Daoy (cell line): Measurements from ENCODE around the gene CDC42EP4. TPM values are rescaled to one million over a fixed set of nuclear protein-coding genes. Genes with fewer than 3 reads are reported as not detected.
"Not testable (repeated sequence)": the region's sequence is repeated elsewhere in the genome, so short reads cannot be mapped to it uniquely, and the experiment has no call there.

ENCODE experiments used
- DNase-seq: peaks from one replicate; pipeline ENCODE4 v3.0.0-alpha.2; 2015; ENCODE audit warnings: low read depth
- total RNA-seq: library from RNA; depleted of rRNA; stranded (reverse); fragments of >200 nt; shearing (Covaris generic); gene quantifications from 2 replicates; pipeline ENCODE4 v1.2.3, GENCODE V29; 2014

The CDC42EP4 gene
- total RNA-seq, 1 experiment from 2014 or later = 50.5 TPM

DNA sequence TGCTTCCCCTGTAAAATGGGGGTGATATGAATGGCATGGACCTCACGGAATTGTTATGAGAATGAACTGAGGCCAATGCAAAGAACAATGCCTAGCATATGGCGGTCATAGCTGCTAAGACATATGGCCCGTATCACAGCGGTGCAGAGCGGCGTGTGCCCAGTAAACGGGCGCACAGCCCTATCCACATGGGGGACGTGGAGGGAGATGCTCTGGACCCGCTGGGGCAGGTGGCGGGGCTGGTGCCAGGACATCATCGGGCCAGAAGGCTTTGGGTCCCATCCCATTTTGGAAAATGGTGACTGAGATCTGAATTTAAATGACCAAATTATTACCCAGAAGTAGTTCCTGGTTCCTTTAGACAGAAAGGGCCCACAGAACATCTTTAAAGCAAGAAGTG, 31.6 kb downstream of the CDC42EP4 start:
- DNase-seq = no peak

DNA sequence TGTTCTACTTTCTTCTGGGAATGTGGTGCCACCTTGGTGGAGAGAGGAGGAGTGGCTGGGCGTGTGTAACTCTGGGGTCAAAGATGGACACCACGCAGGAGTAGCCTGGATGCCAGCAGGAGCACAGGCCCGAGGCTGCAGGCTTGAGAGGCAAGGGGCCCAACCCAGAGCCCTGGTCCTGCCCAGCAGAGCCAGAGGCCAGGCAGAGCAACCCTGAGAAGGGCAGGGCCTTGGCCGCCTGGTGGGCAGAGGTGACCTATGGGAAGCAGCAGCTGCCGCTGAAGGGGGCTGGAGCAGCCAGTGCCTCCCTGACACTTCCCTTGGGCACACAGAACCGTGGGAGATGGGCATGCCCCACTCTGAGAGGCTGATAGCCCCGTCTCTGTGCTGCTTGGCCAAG, 32.1 kb downstream of the CDC42EP4 start:
- DNase-seq = no peak

DNA sequence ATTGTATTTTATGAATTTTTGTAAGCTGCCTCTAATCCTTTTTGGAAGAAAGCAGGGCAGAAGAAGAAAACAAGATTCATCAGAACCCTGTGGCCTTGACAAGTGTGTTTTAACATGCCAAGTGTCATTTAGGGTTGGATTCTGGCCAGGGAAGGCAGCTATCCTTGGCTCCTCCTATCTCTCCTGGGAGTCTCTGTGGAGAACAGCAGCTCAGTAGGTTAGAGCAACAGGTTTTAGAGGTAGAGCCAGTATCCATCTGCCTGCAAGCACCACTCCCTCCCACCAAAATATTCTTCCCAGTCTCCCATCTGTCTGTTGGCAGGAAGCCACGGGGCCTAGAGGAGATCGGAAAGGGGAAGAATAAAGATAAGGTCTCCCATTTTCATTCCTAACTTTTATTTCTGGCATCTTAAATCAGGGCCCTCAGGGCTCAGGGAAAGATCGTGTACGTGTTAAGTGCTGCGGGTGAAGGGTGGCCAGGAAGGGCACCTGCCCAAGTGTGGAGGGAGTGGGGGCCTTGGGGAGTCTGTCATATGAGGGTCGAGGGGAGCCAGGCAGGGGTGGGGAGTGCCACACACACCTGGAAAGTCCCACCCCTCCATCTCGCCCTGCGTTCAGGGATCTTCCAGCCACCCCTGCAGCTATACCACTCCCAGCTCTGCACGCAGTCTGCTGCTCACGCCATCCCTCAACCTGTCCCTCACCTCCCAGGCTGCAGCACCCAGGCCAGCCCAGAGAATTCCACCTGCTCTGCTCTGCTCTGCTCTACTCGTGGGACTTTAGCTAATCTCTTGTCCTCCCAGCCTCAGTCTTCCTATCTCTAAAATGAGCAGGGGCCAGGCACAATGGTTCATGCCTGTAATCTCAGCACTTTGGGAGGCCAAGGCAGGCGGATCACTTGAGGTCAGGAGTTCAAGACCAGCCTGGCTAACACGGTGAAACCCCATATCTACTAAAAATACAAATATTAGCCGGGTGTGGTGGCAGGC, 33.0 kb downstream of the CDC42EP4 start:
- DNase-seq = no peak

DNA sequence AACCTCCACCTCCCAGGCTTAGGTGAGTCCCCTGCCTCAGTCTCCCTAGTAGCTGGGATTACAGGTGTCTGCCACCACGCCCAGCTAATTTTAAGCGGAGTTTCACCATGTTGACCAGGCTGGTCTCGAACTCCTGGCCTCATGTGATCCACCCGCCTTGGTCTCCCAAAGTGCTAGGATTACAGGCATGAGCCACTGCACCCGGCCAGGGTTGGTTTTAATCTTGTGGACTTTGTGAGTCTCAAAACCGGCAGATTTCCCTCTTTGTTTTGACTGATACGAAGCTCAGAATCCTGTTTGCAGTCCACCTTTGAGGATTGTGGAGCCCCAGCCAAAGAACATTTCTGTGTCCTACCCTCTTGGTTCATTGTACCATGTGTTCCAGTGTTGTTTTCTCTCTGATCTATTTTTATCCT, 33.7 kb downstream of the CDC42EP4 start:
- DNase-seq = no peak

DNA sequence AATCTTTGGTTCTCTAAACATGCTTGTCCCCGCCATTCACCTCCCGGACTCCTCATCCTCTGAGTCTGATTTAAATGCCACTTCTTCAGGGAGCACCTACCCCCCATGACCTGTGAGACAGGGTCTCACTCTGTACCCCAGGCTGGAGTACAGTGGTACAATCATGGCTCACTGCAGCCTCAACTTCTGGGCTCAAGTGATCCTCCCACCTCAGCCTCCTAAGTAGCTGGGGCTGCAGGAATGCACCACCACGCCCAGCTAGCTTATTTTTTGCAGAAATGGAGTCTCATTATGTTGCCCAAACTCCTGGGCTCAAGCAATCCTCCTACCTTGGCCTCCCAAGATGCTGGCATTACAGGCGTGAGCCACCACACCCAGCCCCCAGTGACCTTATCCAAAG, 37.3 kb downstream of the CDC42EP4 start:
- no peak for DNase-seq

DNA sequence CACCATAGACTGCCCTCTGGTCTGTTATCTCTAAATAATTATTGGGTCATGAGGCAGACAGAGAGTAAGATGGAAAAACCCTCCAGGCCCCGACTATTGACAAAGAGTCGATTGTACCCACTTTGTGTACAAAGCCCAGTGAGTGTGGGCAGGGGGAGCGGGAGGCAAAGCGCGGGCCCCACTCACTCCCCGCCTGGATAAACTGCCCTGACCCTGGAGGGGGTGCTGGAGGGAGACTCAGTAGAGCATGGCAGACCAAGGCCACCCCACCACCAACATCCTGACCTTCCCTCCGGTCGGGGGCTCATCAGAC, 38.9 kb downstream of the CDC42EP4 start:
- DNase-seq = no peak

DNA sequence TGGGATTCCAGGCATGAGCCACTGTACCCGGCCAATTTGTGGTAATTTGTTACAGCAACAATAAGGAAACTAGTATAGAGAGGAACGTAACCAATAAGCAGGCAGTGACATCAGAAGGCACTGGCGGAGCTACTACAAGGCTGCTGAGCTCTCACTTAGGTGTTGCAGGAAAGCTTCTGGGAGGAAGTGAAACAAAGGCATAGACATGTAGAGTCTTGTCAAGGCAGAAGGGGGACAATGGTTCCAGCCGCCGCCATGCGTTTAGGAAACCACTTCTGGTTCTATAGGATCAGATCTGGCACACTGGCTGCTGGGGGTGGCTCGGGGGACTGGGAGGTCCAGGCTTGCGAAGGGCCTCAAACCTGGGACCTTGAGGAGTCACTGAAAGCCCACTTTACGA, 40.7 kb downstream of the CDC42EP4 start:
- no peak for DNase-seq

DNA sequence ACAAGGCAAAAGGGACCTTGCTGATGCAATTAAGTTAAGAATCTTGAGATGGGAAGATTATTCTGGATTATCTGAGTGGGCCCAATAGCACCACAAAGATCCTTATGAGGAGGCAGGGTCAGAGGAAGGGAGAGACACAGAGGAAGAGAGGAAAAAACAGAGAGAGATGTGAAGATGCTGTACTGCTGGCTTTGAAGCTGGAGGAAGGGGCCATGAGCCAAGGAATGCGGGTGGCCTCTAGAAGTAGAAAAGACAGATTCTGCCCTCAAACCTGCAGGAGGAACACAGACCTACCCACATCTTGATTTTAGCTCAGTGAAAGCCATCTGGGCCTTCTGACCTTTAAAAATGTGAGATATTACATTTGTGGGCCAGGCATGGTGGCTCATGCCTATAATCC, 42.0 kb downstream of the CDC42EP4 start:
- no peak for DNase-seq

DNA sequence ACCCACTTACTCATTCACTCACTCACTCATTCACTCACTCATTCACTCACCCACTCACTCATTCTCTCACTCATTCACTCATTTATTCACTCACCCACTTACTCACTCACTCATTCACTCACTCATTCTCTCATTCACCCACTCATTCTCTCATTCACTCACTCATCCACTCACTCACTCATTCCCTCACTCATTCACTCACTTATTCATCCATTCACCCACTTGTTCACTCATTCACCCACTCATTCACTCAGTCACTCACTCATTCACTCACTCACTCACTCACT, 42.5 kb downstream of the CDC42EP4 start:
- no peak for DNase-seq

DNA sequence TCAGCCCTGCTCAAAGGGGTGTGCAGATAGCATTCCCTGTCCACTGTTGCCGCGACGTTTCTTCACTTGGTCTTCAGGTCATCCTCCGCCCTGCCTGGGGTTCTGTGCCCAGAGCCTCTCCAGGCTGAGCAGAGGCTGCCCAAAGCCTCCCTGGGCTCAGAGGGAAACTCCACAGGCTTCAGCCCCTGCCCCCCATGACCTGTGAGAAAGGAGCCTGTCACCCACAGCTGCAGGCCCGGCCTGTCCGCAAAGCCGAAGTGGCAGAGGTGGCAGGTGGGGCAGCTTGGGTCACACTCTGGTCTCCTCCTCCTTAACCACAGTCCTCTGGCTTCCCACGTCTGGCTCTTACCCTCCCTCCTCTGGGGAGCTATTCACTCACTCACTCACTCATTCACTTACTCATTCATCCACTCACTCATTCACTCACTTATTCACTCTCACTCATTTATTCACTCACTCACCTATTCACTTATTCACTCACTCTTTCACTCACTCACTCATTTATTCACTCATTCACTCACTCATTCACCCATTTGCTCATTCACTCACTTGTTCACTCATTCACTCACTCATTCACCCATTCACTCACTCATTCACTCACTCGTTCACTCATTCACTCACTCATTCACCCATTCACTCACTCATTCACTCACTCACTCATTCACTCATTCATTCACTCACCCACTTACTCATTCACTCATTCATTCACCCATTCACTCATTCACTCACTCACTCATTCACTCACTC, 43.0 kb downstream of the CDC42EP4 start:
- DNase-seq = no peak

DNA sequence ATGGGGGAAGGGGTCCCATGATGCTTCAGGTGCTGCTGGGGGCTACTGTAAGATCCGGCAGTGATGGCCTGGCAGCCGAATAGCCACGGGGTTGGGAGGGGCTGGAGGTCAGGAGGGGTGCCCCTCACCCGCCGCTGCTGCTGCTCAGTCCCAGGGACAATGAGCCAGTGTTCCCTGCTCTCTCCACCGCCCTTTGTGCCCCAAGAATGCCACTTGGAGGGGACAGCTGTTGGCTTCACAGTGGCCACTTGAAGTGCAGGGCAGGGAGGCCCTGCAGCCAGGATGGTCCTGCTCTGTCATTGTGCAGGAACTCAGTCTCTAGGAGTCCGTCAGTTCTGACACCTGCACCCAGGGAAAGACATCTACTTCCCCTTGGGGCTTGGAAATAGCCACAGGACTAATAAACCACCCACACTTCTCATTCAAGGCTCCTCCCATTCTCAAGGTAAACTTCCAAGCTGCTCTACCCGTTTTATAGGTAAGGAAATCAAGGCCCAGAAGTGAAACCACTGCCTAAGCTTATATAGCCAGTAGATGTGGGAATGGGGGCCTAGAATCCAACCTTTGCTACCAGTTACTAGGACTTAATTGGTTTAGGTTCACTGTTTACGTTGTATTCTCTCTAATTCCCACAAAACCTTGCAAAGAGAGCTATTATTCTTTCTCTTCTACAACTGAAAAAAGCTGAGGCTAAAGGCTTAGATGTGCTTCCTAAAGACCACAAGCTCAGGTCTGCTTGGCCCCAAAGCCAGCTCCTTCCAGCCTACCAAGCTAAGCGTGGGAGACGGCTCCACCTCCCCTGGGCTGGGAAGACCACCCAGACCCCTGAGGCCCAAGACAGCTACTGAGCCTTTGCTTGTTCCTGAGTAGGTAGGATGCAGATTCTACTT, 43.9 kb downstream of the CDC42EP4 start:
- DNase-seq = no peak

DNA sequence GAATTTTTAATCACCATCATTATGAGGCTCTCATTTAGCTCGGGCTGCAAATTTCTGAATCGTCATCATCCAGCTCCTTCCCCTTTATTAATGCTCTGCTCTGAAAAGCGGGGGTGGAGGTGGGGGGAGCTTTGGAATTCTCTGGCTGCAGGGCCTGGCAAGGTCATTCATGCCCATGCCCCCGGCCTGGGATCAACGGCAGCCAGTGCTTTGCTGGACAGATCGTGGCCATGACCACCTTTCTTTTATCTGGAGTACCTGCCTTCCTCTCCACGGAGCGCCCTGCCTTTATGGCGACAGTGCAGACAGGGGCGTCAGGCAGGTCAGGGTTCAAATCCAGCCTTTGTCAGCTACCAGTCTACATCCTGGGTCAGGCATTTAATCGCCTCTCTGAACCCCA, 45.0 kb downstream of the CDC42EP4 start:
- no peak for DNase-seq

DNA sequence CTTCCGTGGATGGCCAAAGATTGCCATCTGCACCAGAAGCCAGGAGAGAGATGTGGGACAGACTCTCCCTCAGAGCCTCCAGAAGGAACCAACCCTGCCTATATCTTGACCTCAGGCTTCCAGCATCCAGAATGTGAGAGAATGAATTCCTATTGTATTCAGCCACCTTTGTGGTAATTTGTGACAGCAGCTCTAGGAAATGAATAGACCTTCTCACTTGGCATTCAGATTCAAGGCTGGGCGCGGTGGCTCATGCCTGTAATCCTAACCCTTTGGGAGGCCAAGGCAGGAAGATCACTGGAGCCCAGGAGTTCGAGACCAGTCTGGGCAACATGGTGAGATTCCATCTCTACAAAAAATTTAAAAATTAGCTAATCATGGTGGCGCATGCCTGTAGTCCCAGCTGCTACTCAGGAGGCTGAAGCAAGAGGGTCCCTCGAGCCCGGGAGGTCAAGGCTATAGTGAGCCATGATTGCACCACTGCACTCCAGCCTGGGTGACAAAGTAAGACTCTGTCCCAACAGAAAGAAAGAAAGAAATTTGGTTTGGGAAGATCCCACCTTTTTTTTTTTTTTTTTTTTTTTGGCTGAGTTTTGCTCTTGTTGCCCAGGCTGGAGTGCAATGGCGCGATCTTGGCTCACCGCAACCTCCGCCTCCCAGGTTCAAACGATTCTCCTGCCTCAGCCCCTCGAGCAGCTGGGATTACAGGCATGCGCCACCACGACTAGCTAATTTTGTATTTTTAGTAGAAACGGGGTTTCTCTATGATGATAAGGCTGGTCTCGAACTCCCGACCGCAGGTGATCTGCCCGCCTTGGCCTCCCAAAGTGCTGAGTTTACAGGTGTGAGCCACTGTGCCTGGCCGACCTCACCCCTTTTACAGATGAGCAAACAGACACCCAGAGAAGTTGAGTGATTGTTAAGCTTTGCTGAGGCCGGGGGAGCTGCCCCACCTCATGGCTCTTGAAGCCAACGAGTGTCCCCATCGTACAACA, 45.9 kb downstream of the CDC42EP4 start:
- no peak for DNase-seq

DNA sequence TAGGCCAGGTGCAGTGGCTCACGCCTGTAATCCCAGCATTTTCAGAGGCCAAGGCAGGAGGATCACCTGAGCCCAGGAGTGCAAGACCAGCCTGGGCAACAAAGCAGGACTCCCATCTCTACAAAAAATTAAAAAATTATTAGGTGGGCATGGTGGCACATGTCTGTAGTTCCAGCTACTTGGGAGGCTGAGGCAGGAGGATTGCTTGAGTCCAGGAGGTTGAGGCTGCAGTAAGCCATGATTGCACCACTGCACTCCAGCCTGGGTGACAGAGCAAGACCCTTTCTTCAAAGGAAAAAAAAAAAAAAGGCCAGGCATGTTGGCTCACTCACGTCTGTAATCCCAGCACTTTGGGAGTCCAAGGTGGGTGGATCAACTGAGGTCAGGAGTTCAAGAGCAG, 47.4 kb downstream of the CDC42EP4 start:
- DNase-seq = not testable (repeated sequence)

DNA sequence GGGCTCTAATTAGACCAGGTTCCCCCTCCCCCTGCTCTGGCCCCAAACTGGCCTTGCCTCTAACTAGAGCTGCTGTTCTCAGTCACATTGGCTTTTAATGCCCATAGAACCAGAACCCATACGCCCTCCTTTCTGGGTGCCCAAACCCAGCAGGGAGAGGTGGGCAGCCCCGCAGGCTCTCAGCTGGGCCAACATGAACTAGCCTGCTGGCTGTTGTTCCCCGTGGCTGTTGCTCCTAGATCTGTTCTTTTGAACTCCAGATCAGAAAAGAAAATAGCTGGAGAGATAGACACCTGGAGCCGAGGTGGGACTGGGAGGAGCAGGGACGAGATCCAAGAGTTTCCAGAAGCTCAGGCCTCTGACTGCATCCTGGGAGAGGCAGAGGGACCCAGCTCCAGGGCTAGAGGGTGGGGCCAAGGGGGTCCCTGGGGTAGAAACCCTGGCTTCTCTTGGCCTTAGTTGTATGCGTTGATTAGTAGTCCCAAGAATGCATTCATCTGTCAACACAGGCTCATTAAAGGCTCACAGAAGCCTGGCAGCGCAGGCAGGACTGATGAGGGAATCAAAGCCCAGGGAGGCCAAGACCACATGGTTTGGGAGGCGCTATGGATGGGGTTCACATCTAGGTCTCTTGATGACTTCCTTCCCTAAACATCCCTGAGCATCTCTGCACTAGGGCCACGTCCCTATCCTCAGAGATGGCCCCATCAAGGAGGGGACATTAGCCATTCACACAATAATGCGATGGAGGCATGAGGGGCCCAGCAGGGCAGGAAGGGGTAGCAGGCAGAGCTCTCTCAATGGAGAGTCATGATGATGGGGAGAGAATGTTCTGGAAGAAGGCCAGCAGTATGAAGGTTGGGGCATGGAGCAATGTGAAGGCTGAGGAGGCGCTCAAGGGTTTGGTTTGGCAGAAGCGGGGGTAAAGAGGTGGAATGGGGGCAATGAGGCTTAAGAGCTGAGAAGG, 48.8 kb downstream of the CDC42EP4 start:
- DNase-seq = no peak

DNA sequence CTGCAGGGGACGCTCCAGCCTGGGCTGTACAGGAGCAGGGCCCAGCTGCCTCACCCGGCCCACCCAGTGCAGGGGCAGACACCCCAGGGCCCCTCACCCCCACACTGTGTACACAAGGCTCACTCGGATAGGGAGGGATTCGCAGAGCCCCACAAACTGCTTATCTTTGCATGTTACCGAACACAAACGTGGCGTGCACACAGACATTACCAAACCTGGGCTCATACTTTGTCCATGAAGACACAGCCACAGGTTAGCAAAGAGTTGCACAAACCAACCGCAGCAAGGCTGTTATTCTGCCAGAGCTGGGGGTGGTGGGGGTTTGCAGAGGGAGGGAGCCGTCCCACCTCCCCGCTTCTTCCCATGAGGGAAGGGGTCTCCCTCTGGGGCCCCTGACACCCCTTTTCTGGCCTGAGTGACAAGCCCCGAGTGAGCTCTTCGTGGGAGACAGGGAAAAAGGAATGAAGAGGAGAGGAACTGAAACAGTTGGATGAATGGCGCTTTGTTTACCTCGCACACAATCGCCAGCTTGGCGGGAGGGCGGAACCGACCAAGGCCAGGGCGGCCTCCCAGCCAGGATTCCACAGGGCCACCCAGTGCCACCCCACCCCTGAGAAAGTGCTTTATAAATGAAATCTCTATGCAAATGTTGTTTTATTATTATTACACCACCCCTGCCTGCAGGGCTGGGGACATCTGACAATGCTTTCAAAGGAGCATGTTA, 49.7 kb downstream of the CDC42EP4 start:
- DNase-seq = no peak

DNA sequence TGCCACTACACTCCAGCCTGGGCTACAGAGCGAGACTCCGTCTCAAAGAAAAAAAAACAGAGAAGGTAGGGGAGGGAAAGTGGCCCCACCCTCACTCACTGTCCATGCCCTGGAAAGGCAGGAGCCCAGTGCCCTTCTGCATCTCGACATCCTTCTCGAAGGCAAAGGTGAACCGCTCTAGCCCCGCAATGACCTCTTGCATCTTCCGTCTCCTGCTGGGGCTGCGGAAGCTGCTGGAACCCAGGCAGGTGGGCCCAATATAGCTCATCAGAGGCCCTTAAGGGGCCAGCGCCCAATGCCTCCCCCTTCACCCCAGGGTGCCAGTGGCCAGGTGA, 50.2 kb downstream of the CDC42EP4 start, which contains the start of gene CPSF4L:
Gene CPSF4L, minus strand, starts transcription at position 264 of the 335 bp plus-strand sequence. Its CDS starts 62 bp downstream, at position 202.
- no peak for DNase-seq

DNA sequence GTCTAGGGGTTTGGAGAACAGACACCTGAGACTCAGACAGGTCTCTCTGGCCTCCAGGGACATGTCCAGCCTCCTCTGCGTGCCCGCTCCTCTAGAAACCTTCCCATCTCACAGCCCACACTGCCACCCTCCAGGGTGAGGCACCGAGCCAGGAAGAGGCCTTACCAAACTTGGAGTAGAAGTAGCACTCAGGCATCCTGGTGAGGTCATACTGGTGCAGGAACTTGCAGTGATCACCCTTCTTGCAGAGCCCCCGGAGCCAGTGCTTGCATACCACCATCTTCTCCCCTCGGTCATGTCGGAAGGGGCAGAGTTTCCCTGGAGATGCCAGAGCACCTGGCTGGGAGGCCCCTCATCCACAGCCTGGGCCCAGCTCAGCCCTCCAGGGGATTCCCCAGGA, 54.3 kb downstream of the CDC42EP4 start:
- peak; percentile 35 for DNase-seq

DNA sequence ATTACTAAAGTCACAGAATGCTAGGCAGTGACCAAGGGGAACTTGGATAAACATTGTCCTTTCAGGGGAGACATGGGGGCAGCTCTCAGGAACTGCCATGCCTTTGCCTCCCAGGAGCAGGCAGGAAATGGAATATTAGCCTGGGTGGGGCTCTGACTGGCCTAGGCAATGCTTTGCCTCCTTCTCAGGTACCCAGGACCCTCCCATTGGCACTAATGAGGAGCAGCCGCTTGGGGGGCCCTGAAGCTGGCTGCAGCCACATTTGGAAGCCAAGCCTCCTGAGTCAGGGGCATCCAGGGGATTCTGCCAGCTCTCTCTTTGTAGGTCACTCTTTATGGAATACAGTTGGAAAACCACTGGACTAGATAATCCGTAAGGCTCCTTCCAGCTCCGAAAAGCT, 55.6 kb downstream of the CDC42EP4 start:
- DNase-seq = no peak
